BLaER1 (cell line): ENCODE measurements around the gene MAPK11.
A peak's percentile ranks its signal among the peaks of the same experiment; 100 is the strongest.

Experiments
- H3K27ac ChIP-seq: shearing (Covaris generic); formaldehyde crosslinking; 2 replicates; pipeline ENCODE4 v1.8.1; 2022
- H3K27me3 ChIP-seq: shearing (Covaris generic); formaldehyde crosslinking; 2 replicates; pipeline ENCODE4 v1.8.1; 2022
- H3K36me3 ChIP-seq: shearing (Covaris generic); formaldehyde crosslinking; 2 replicates; pipeline ENCODE4 v1.8.1; 2022
- H3K4me1 ChIP-seq: shearing (Covaris generic); formaldehyde crosslinking; 2 replicates; pipeline ENCODE4 v1.8.1; 2022
- H3K4me2 ChIP-seq: shearing (Covaris generic); formaldehyde crosslinking; 2 replicates; pipeline ENCODE4 v1.8.1; 2022
- H3K4me3 ChIP-seq: shearing (Covaris generic); formaldehyde crosslinking; 2 replicates; pipeline ENCODE4 v1.8.1; 2022
- H3K9ac ChIP-seq: shearing (Covaris generic); formaldehyde crosslinking; 2 replicates; pipeline ENCODE4 v1.8.1; 2022
- H3K9me3 ChIP-seq: shearing (Covaris generic); formaldehyde crosslinking; 2 replicates; pipeline ENCODE4 v1.8.1; 2022
- H4K20me1 ChIP-seq: shearing (Covaris generic); formaldehyde crosslinking; 2 replicates; pipeline ENCODE4 v1.8.1; 2022
- Cebpa-rat ChIP-seq: shearing (Covaris generic); IDR thresholded peaks from 2 replicates; pipeline ENCODE4 v1.8.1; 2022

MAPK11 gene

GRCh38 chr22:50272044-50272802 lies 2.0 kb upstream of the MAPK11 start:
- Histone ChIP-seq H3K4me2 (peak overlapping the region; percentile 99), H3K4me1 (peaks cover 78% of the 10 kb centered on the region), H3K36me3 (peaks cover 30% of the 10 kb centered on the region), H3K27ac (no peak overlapping the region), H3K9ac (no peak overlapping the region), H3K4me3 (no peak overlapping the region), H3K9me3 (peaks cover 2% of the 10 kb centered on the region; the same call in 1 of the 2 replicates), H4K20me1 (peaks cover 56% of the 10 kb centered on the region), H3K27me3 (no peaks in the 10 kb centered on the region)
- no peak for TF ChIP-seq Cebpa-rat

- peak overlapping the region; percentile 99 for H3K4me2 ChIP-seq
- no peak for TF ChIP-seq Cebpa-rat
- H3K4me3 ChIP-seq: peak overlapping the region; percentile 72
- peak overlapping the region; percentile 76; the same call in 1 of the 2 replicates for H3K9ac ChIP-seq
- H3K27ac ChIP-seq: 0 out of 2 replicates have a peak overlapping the region, but pooled peaks have one; percentile 18
- peaks cover 73% of the 10 kb centered on the region for H3K4me1 ChIP-seq
- peaks cover 9% of the 10 kb centered on the region; the same call in 1 of the 2 replicates for H3K9me3 ChIP-seq
- peaks cover 50% of the 10 kb centered on the region for H4K20me1 ChIP-seq
- H3K27me3 ChIP-seq: no peaks in the 10 kb centered on the region
- peaks cover 28% of the 10 kb centered on the region for H3K36me3 ChIP-seq
Measured at GRCh38 chr22:50271519-50271970, 1.4 kb upstream of the MAPK11 start.

GRCh38 chr22:50270666-50271394 lies 650 bp upstream of the MAPK11 start:
- H3K4me3 ChIP-seq: peak overlapping the region; percentile 72
- peak overlapping the region; percentile 59 for H3K27ac ChIP-seq
- H3K36me3 ChIP-seq: peaks cover 28% of the 10 kb centered on the region
- peak overlapping the region; percentile 76 for H3K9ac ChIP-seq
- H3K27me3 ChIP-seq: no peaks in the 10 kb centered on the region
- peaks cover 42% of the 10 kb centered on the region for H4K20me1 ChIP-seq
- H3K9me3 ChIP-seq: peaks cover 9% of the 10 kb centered on the region; the same call in 1 of the 2 replicates
- H3K4me2 ChIP-seq: peak overlapping the region; percentile 99
- H3K4me1 ChIP-seq: peaks cover 68% of the 10 kb centered on the region
- TF ChIP-seq Cebpa-rat: no peak

- H3K9me3 ChIP-seq: peaks cover 9% of the 10 kb centered on the region; the same call in 1 of the 2 replicates
- H3K36me3 ChIP-seq: peaks cover 24% of the 10 kb centered on the region
- peak overlapping the region; percentile 71 for H3K27ac ChIP-seq
- peaks cover 67% of the 10 kb centered on the region for H3K4me1 ChIP-seq
- H3K27me3 ChIP-seq: no peaks in the 10 kb centered on the region
- peak overlapping the region; percentile 99 for H3K4me2 ChIP-seq
- H3K4me3 ChIP-seq: peak overlapping the region; percentile 72
- H4K20me1 ChIP-seq: peaks cover 32% of the 10 kb centered on the region
- H3K9ac ChIP-seq: peak overlapping the region; percentile 76
- TF ChIP-seq Cebpa-rat: no peak
Measured at GRCh38 chr22:50269573-50269969, 609 bp downstream of the MAPK11 start.

GRCh38 chr22:50268655-50269113 lies 1.5 kb downstream of the MAPK11 start:
- no peak for TF ChIP-seq Cebpa-rat
- Histone ChIP-seq H3K4me3 (peak overlapping the region; percentile 72; the same call in 1 of the 2 replicates), H3K9ac (no peak overlapping the region), H3K9me3 (peaks cover 9% of the 10 kb centered on the region; the same call in 1 of the 2 replicates), H3K4me2 (peak overlapping the region; percentile 99), H3K27ac (no peak overlapping the region), H3K27me3 (no peaks in the 10 kb centered on the region), H4K20me1 (peaks cover 26% of the 10 kb centered on the region; the same call in 1 of the 2 replicates), H3K4me1 (peaks cover 66% of the 10 kb centered on the region), H3K36me3 (peaks cover 24% of the 10 kb centered on the region)

- Histone ChIP-seq H3K36me3 (peaks cover 24% of the 10 kb centered on the region), H3K9me3 (peaks cover 9% of the 10 kb centered on the region; the same call in 1 of the 2 replicates), H3K4me2 (peak overlapping the region; percentile 99), H3K9ac (0 out of 2 replicates have a peak overlapping the region, but pooled peaks have one; percentile 19), H3K27ac (no peak overlapping the region), H3K27me3 (no peaks in the 10 kb centered on the region), H3K4me1 (peaks cover 69% of the 10 kb centered on the region), H3K4me3 (no peak overlapping the region), H4K20me1 (peaks cover 24% of the 10 kb centered on the region; the same call in 1 of the 2 replicates)
- no peak for TF ChIP-seq Cebpa-rat
Measured at GRCh38 chr22:50267591-50268390, 2.4 kb downstream of the MAPK11 start.

GRCh38 chr22:50266994-50267393 lies 3.2 kb downstream of the MAPK11 start:
- Histone ChIP-seq H3K4me3 (no peak overlapping the region), H3K27ac (no peak overlapping the region), H3K9me3 (peaks cover 9% of the 10 kb centered on the region; the same call in 1 of the 2 replicates), H4K20me1 (peaks cover 20% of the 10 kb centered on the region; the same call in 1 of the 2 replicates), H3K4me1 (peaks cover 69% of the 10 kb centered on the region), H3K9ac (no peak overlapping the region), H3K27me3 (no peaks in the 10 kb centered on the region), H3K4me2 (no peak overlapping the region), H3K36me3 (peaks cover 24% of the 10 kb centered on the region)
- TF ChIP-seq Cebpa-rat: no peak

- Histone ChIP-seq H3K4me2 (peak overlapping the region; percentile 17; the same call in 1 of the 2 replicates), H3K36me3 (peaks cover 24% of the 10 kb centered on the region), H3K27me3 (no peaks in the 10 kb centered on the region), H3K9me3 (peaks cover 9% of the 10 kb centered on the region; the same call in 1 of the 2 replicates), H3K4me1 (peaks cover 60% of the 10 kb centered on the region), H3K27ac (no peak overlapping the region), H3K4me3 (no peak overlapping the region), H4K20me1 (peaks cover 18% of the 10 kb centered on the region; the same call in 1 of the 2 replicates), H3K9ac (0 out of 2 replicates have a peak overlapping the region, but pooled peaks have one; percentile 10)
- TF ChIP-seq Cebpa-rat: no peak
Measured at GRCh38 chr22:50264946-50265669, 5.1 kb downstream of the MAPK11 start.
